ENCODE measurements around the gene ERFL.

GRCh38 chr19:41968751-41969595, 40.7 kb upstream of the ERFL start:
- TF ChIP-seq, protein P1, sequence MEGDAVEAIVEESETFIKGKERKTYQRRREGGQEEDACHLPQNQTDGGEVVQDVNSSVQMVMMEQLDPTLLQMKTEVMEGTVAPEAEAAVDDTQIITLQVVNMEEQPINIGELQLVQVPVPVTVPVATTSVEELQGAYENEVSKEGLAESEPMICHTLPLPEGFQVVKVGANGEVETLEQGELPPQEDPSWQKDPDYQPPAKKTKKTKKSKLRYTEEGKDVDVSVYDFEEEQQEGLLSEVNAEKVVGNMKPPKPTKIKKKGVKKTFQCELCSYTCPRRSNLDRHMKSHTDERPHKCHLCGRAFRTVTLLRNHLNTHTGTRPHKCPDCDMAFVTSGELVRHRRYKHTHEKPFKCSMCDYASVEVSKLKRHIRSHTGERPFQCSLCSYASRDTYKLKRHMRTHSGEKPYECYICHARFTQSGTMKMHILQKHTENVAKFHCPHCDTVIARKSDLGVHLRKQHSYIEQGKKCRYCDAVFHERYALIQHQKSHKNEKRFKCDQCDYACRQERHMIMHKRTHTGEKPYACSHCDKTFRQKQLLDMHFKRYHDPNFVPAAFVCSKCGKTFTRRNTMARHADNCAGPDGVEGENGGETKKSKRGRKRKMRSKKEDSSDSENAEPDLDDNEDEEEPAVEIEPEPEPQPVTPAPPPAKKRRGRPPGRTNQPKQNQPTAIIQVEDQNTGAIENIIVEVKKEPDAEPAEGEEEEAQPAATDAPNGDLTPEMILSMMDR (IDR thresholded peaks at IDR 0.05), result no peak
- TF ChIP-seq EZH2 (IDR thresholded peaks at IDR 0.05; ENCODE audit: borderline replicate concordance, insufficient read depth, low read depth, low read length, poor library complexity, severe bottlenecking), result no peak
